ENCODE results near the gene PPP6R2. TPM values are rescaled to one million over a fixed set of nuclear protein-coding genes. Genes with fewer than 3 reads are reported as not detected.

The PPP6R2 gene
- total and polyA plus RNA-seq, 9 of the 15 experiments (the other 6 are each of a cell fraction or from before 2014, with no cell fraction given) = 0.32 to 39.8 (median 21.4) TPM

DNA sequence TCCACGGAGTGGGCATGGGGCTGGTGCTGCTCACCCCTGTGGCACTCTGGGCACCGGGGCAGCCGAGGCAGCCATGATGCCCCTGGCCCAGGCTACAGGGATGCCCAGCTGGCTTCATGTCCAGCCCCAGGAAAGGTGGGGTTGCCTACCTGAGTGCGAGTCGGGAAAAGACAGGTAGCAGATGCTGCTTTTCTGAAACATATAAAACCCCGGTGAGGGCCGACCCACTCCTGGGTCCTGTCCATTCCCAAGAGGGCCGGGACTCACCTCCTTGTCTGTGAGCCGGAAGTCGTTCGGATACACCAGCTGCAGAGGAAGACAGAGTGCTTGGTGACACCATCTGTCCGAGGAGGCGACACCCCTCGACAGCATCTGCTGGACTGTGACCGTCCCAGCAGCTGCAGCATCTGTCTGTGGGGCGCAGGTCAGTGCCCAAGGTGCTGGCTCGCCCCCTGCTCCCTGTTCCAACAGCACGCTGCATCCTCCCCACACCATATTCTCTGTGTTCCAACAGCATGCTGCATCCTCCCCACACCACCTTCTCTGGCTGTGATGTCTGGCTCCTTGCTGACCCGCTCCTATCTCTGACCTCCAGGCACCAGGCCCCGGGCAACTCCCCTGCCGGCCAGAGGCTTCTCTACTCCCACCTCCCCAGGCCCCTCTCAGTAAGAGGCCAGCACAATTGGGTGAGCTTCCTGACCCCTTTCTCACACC lies 24.3 kb upstream of the PPP6R2 start (continued):
- TF ChIP-seq, protein P1, sequence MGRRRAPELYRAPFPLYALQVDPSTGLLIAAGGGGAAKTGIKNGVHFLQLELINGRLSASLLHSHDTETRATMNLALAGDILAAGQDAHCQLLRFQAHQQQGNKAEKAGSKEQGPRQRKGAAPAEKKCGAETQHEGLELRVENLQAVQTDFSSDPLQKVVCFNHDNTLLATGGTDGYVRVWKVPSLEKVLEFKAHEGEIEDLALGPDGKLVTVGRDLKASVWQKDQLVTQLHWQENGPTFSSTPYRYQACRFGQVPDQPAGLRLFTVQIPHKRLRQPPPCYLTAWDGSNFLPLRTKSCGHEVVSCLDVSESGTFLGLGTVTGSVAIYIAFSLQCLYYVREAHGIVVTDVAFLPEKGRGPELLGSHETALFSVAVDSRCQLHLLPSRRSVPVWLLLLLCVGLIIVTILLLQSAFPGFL (CRISPR knock-in tag; IDR thresholded peaks at IDR 0.05) = no peak
- TF ChIP-seq MEF2A (IDR thresholded peaks at IDR 0.05; ENCODE audit: control insufficient read depth, low read depth, low read length) (no peak), BMI1 (IDR thresholded peaks at IDR 0.05; ENCODE audit: low read length) (no peak), PHF20 (IDR thresholded peaks at IDR 0.05; ENCODE audit: partially characterized antibody) (no peak), NONO (IDR thresholded peaks at IDR 0.05; ENCODE audit: low read depth in 2 of 2, low read length in 1 of 2) (no peak), NR4A1 (CRISPR knock-in tag; IDR thresholded peaks at IDR 0.05) (no peak), NR4A1 (tag; IDR thresholded peaks at IDR 0.05) (no peak), PHB (CRISPR knock-in tag; IDR thresholded peaks at IDR 0.05) (no peak), ZC3H4 (CRISPR knock-in tag; IDR thresholded peaks at IDR 0.05; ENCODE audit: borderline replicate concordance) (no peak), ZSCAN29 (IDR thresholded peaks at IDR 0.05) (no peak), SMARCA5 (IDR thresholded peaks at IDR 0.05) (no peak), SIN3B (IDR thresholded peaks at IDR 0.05; ENCODE audit: low read depth) (no peak), RBM15 (IDR thresholded peaks at IDR 0.05; ENCODE audit: insufficient read depth, low read length) (no peak), RBBP5 (IDR thresholded peaks at IDR 0.05; ENCODE audit: borderline replicate concordance, insufficient read depth, low read length, poor library complexity, severe bottlenecking) (no peak), ARHGAP35 (IDR thresholded peaks at IDR 0.05; ENCODE audit: partially characterized antibody) (no peak), ELF1 (tag; IDR thresholded peaks at IDR 0.05) (no peak), EP300 (IDR thresholded peaks at IDR 0.05; ENCODE audit: low read length) (peak; percentile 52; the same call in 1 of the 2 replicates), ZNF239 (CRISPR knock-in tag; IDR thresholded peaks at IDR 0.05) (no peak), PYGO2 (tag; IDR thresholded peaks at IDR 0.05) (no peak), CBX5 (IDR thresholded peaks at IDR 0.05; ENCODE audit: borderline replicate concordance, low read depth) (no peak), KDM1A (IDR thresholded peaks at IDR 0.05) (0 out of 4 replicates have a peak, but pooled peaks of 1 of the 2 experiments have one; percentile 17), NFE2 (IDR thresholded peaks at IDR 0.05; ENCODE audit: low read depth) (no peak), KAT7 (CRISPR knock-in tag; IDR thresholded peaks at IDR 0.05; ENCODE audit: borderline replicate concordance) (no peak)
- TF ChIP-seq, protein P2, sequence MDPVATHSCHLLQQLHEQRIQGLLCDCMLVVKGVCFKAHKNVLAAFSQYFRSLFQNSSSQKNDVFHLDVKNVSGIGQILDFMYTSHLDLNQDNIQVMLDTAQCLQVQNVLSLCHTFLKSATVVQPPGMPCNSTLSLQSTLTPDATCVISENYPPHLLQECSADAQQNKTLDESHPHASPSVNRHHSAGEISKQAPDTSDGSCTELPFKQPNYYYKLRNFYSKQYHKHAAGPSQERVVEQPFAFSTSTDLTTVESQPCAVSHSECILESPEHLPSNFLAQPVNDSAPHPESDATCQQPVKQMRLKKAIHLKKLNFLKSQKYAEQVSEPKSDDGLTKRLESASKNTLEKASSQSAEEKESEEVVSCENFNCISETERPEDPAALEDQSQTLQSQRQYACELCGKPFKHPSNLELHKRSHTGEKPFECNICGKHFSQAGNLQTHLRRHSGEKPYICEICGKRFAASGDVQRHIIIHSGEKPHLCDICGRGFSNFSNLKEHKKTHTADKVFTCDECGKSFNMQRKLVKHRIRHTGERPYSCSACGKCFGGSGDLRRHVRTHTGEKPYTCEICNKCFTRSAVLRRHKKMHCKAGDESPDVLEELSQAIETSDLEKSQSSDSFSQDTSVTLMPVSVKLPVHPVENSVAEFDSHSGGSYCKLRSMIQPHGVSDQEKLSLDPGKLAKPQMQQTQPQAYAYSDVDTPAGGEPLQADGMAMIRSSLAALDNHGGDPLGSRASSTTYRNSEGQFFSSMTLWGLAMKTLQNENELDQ (CRISPR knock-in tag; IDR thresholded peaks at IDR 0.05; ENCODE audit: borderline replicate concordance) = no peak
- TF ChIP-seq, protein P3, sequence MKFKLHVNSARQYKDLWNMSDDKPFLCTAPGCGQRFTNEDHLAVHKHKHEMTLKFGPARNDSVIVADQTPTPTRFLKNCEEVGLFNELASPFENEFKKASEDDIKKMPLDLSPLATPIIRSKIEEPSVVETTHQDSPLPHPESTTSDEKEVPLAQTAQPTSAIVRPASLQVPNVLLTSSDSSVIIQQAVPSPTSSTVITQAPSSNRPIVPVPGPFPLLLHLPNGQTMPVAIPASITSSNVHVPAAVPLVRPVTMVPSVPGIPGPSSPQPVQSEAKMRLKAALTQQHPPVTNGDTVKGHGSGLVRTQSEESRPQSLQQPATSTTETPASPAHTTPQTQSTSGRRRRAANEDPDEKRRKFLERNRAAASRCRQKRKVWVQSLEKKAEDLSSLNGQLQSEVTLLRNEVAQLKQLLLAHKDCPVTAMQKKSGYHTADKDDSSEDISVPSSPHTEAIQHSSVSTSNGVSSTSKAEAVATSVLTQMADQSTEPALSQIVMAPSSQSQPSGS (CRISPR knock-in tag; IDR thresholded peaks at IDR 0.05) = no peak
